GM19238 (cell line): ENCODE results near the gene RCE1.

Experiments used
- DNase-seq: peaks from one replicate; pipeline ENCODE4 v3.0.0; 2011; ENCODE audit warnings: low spot score; ENCODE audit not compliant: insufficient read length

The RCE1 gene

GRCh38 chr11:66856496-66857233 lies 13.4 kb downstream of the RCE1 start, which contains the start of gene LRFN4:
Gene LRFN4, plus strand, starts transcription at chr11:66857064. Its CDS starts 681 bp downstream, at chr11:66857745.
- peak; percentile 70 for DNase-seq

DNA sequence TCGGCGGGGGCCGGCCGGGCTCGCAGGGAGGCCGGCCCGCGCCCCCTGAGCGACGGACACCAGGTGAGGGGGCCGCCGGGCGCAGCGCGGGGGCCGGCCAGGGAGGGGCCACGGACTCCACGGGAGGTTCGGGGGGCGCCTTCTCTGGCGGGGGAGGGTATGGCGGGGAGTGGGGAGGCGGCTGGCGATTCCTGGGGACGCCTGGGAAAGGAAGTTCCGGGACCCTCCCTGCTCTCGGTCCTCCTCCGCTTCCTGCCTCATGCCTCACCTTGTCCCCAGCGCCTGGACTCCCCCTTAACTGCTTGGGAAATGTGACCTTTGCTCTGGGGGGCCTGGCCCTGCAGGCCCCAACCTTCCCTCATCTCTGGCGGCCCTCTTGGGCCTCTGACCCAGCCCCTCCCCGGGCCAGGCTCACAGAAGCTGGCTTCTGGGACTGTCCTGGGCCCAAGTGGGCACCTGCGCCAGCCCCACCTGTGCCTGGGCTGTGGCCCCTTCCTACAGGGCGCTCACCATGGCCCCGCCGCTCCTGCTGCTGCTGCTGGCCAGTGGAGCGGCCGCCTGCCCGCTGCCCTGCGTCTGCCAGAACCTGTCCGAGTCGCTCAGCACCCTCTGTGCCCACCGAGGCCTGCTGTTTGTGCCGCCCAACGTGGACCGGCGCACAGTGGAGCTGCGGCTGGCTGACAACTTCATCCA lies 14.1 kb downstream of the RCE1 start:
- DNase-seq: no peak

DNA sequence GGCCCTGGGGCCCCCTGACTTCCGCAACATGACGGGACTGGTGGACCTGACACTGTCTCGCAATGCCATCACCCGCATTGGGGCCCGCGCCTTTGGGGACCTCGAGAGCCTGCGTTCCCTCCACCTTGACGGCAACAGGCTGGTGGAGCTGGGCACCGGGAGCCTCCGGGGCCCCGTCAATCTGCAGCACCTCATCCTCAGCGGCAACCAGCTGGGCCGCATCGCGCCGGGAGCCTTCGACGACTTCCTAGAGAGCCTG lies 14.6 kb downstream of the RCE1 start:
- DNase-seq: no peak

- DNase-seq: no peak
Measured at GRCh38 chr11:66858186-66858938, 15.1 kb downstream of the RCE1 start.

- no peak for DNase-seq
Measured at GRCh38 chr11:66858939-66859685, 15.9 kb downstream of the RCE1 start.

DNA sequence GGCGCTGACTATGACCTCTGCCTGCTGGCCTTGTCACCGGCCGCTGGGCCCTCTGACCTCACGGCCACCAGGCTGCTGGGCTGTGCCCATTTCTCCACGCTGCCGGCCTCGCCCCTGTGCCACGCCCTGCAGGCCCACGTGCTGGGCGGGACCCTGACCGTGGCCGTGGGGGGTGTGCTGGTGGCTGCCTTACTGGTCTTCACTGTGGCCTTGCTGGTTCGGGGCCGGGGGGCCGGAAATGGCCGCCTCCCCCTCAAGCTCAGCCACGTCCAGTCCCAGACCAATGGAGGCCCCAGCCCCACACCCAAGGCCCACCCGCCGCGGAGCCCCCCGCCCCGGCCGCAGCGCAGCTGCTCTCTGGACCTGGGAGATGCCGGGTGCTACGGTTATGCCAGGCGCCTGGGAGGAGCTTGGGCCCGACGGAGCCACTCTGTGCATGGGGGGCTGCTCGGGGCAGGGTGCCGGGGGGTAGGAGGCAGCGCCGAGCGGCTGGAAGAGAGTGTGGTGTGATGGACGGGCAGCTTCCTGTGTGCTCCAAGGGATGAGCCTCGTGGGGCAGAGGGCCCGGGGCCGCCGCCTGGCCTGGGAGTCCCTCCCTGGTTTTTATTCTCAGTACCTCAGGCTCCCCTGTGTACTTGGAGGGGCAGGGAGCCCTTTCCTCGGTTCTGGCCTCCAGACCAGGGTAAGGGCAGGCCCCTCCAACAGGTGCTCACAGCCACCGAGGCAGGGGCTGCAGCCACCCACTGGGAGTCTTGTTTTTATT lies 16.6 kb downstream of the RCE1 start:
- no peak for DNase-seq

DNA sequence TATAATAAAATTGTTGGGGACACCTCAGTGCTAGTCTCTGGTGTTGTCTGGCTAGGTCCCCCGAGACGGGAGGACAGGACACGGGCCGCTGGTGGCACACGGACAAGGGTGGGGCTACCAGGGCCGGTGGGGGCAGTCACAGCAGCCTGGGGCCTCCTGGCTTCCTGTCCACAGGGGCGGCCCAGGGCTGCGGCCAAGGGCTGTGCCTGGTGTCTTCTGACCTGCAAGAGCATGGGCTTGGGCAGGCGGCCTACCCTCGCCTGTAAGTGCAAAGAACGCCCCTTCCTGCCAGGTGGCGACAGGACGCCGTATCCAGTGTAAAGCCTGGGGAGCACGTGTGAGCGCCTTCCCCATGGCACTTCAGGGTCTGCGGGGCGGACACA lies 17.2 kb downstream of the RCE1 start:
- no peak for DNase-seq

GRCh38 chr11:66861038-66861773 lies 18.0 kb downstream of the RCE1 start:
- DNase-seq: no peak

DNA sequence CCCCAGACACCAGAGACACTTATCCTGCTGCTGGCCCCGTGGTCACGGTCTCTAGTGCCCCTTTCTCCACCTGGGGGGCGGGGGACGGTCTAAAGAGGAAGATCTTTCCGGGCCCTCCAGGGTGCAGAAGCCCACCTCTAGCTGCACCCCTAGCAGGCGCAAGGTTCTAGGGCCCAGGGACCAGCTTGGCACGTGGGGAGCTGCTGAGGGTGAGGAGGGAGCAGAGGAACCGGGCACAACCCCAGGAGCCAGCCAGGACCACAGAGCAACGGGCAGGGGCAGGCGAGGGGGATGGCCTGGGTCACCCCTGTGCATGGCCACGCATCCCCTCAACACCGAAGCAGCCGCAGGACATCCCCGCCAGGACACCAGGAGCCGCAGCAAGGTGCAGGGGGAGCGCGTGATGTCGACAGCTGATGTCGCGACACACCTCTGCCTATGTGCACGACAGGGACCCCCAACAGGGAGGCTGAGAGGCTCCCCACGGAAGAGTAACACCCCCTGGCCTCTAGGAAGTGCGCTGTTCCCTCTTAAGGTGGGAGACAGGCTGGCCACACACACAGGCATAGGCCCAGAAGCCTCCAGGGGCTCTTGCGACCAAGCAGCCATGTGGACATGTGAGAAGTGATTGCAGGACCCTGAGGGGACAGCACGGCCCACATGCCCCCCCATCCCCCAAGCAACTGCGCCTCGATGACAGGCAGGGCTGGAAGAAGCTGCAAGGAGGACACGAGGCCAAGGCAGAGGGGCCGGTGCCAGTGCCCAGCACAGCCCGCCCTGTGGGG lies 18.7 kb downstream of the RCE1 start:
- no peak for DNase-seq

GRCh38 chr11:66862559-66863037 lies 19.4 kb downstream of the RCE1 start:
- no peak for DNase-seq

DNA sequence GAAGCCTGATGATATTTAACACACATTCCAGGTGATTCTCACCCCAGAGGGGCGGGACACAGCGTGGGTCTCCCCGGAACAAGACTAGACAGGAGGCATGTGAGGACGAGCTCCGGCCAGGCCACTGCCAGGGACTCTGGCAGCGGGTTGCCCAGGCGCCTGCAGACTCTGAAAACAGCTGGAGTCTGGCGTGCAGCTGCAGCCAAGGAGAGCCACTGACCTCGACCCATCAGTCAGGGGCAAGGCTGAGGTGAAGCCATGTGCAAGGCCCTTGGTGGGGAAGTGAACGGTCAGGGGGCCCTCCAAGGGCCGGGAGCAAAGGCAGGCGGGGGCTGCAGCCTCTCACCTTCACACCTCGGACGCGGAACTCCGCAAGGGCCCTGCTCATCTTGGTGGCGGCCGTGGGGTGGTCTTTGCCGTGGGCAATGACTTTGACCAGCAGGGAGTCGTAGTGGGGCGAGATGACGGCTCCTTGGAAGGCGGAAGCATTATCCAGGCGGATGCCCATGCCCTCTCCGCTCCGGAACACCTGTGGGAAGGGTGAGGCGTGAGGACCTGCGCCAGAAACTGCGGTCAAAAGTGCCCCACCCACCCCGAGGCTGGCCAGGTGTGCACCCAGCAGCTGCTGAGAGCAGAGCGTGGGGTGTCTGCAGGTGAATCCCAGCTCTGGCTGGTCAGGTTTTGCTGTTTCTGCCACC lies 20.3 kb downstream of the RCE1 start:
- no peak for DNase-seq

GRCh38 chr11:66864172-66864901 lies 21.1 kb downstream of the RCE1 start:
- DNase-seq: no peak

DNA sequence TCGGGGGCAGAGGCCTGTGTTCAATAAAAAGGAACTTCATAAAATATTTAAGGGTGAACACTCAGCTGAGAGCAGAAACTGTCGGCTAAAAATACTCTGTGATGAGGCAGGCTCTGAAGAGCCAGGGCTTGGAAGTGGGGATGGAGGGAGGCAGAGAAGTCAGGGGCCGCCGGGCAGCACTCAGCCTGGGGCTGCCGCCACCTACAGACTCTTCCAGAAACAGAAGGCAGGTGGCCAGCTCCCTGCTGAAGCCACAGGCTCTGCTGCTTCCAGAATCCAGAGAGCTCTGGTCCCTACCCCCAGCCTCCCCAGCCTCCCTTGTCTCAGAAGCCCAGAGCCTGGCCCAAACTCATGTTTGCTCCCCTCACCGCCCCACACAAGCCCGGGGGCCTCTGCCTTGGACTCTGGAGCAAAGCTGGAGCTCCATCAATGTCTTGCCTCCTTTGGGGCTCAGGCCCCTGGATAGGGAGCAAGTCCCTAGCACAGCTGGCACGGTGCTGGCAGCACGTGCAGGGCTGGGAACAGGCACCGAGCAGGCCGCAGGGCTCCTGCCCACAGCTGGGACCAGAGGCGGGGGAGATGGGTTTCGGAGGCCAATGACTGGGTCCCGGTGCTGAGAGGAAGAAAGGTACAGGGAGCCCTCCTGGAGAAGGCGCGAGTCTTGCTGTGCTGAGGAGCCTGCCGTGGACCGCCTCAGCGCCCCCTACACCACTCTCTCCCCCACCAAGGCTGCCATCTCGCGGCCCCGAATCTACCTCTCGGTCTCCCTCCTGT lies 21.9 kb downstream of the RCE1 start:
- no peak for DNase-seq

DNA sequence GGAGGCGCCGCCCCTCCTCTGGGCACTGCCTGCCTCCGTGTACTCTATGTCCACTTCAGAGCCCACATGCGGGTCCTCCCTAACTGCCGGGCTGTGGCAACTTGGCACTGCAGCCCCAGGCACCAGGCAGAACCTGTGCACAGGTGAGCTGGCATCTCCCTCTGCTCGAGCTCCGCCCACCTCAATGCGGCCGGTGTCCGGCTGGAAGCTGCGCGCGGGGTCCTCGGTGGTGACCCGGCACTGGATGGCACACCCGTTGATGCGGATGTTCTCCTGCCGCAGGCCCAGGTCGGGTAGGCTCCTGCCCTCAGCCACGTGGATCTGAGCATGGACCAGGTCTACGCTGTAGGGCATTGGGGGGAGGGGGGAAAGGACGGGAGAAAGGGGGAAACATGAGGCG lies 22.8 kb downstream of the RCE1 start:
- no peak for DNase-seq

DNA sequence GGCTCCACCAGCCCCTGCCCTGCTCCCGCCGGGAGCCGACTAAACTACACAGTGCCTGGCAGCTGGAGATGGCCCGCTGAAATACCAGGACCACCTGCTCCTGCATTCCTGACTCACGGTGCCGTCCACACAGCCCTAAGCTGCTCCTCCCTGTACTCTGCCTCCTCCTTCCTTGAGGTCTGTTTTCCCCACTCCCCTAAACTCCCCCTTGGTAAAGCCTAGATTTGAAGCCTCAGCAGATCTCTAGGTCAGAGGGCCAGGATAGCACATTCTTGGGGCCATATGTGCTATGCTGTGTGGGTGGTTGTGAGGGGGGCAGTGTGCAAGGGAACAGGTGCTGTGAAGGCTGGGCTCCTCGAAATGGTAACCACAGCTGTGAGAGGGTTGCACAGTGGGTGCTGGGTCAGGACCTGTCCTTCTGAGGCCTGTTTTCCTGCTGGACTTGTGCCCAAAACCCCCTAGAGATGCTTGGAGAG lies 23.3 kb downstream of the RCE1 start:
- DNase-seq: no peak

- DNase-seq: no peak
Measured at GRCh38 chr11:66867425-66868040, 24.3 kb downstream of the RCE1 start.
